Mesothelial cell of epicardium (in vitro differentiated cells): ENCODE data around the gene SGTB. TPM values are rescaled to one million over a fixed set of nuclear protein-coding genes. Genes with fewer than 3 reads are reported as not detected.

Source experiments
- DNase-seq, 2 experiments: peaks; one replicate each; pipeline ENCODE4 v3.0.0; 2021; ENCODE audit warnings: low spot score in 2 of 2; ENCODE audit not compliant: unreplicated experiment in 2 of 2
- H3K27ac Mint-ChIP-seq: 2 replicates; pipeline ENCODE4 v1.8.0; 2021; ENCODE audit warnings: mixed read lengths
- H3K27me3 Mint-ChIP-seq: 2 replicates; pipeline ENCODE4 v1.8.0; 2021; ENCODE audit warnings: low read depth, mixed read lengths
- H3K36me3 Mint-ChIP-seq: 2 replicates; pipeline ENCODE4 v1.8.0; 2021; ENCODE audit warnings: mixed read lengths
- H3K4me1 Mint-ChIP-seq: 2 replicates; pipeline ENCODE4 v1.8.0; 2021; ENCODE audit warnings: mixed read lengths
- H3K4me3 Mint-ChIP-seq: 2 replicates; pipeline ENCODE4 v1.8.0; 2021; ENCODE audit warnings: mild to moderate bottlenecking, moderate library complexity, mixed read lengths
- H3K9me3 Mint-ChIP-seq: 2 replicates; pipeline ENCODE4 v1.8.0; 2021; ENCODE audit warnings: mixed read lengths
- CTCF ChIP-seq: fragments of 200-600 bp; sonication (generic); IDR thresholded peaks from one replicate; pipeline ENCODE4 v1.5.0; 2021; ENCODE audit warnings: antibody characterized with exemption; ENCODE audit not compliant: unreplicated experiment
- total RNA-seq: library from RNA; stranded (reverse); gene quantifications from 3 replicates; pipeline ENCODE4 v1.2.1, GENCODE V29; 2021

The SGTB gene
- total RNA-seq, 1 donor from 2014 or later, result 9.4 TPM

DNA sequence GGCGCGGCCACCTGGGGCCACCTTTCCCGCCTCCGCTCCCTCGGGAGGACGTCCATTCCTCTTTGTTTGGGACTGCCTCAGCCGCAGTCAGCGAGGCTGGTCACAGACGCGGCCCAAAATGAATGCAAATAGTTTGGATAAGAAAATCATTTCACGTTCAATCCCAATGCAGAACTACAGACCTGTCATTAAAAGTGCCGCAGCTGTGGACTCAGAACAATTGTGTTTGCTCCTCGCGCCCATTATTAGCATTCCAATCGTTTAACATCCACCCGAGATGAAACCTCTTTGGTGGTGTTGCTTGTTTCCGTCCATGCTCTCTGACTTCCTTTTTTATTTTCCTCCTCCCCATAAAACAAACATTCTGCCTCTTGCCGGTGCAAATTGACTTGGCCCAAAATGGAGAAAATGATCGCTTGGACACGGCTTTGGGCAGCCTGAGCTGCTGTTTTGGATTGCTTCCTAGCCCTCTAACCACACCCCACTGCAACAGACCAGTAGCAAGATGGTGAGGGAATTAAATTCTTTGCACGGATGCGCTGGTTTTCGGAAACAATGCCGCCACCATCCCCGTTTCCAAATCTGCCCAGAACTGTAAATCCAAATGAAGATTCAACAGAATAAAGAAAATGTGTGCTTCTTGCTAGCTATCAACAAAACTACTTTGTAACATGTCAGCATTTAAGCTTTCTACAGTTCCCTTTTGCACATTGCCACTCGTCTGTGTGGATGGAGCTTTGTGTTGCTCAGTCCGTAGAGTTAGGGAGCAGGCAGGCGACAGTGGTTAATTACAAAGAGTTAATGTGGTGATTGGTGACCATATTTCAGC lies 880 bp upstream of the SGTB start:
- Mint-ChIP-seq H3K9me3 (no peaks in the 10 kb centered on the region), H3K4me1 (peaks cover 20% of the 10 kb centered on the region), H3K27me3 (no peaks in the 10 kb centered on the region), H3K27ac (peak overlapping the region; percentile 93), H3K4me3 (peak overlapping the region; percentile 85), H3K36me3 (no peaks in the 10 kb centered on the region)
- TF ChIP-seq CTCF, result no peak
- peak in 1 of 2 experiments; percentile 52 for DNase-seq

GRCh38 chr5:65721050-65721719 lies 724 bp downstream of the SGTB start:
- Mint-ChIP-seq H3K9me3 (no peaks in the 10 kb centered on the region), H3K27me3 (no peaks in the 10 kb centered on the region), H3K36me3 (no peaks in the 10 kb centered on the region), H3K4me1 (peaks cover 20% of the 10 kb centered on the region), H3K4me3 (peak overlapping the region; percentile 77), H3K27ac (peak overlapping the region; percentile 73)
- DNase-seq, result peak; percentile 24 to 65
- TF ChIP-seq CTCF, result no peak

DNA sequence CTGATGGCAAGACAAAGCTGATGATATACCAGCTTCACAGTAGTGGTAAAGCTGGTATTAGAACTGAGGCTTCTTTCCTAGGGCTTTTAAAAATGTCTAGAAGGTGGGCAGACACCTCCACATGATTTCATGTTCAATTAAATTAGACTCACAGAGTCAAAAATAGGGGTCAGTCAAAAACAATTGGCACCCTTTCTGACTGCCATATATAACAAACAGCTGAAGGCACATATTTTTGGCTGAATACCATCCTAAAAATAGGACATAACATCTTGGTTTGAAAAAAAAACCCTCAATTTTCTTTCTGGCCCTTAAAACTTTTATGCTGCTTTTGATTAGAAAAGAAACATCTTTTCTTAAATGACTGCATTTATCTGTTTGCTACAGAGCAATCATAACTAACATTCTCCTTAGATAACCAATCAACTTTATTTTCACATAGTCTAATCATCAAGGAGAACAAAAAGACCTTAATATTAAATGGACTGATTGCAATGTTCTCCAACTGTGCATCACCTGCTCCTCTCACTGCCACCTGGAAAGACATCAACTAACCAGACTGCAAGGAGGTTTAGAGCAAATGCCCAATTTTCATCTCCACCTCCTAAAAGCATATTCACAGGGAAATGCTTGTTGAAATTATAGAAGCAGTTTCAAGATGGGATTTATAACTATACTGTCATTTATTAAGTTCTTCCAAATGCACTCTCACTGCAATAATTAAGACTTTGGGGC lies 3.2 kb downstream of the SGTB start:
- H3K4me3 Mint-ChIP-seq, result no peak overlapping the region
- DNase-seq, result no peak
- peaks cover 4% of the 10 kb centered on the region for H3K36me3 Mint-ChIP-seq
- H3K4me1 Mint-ChIP-seq, result peaks cover 11% of the 10 kb centered on the region
- TF ChIP-seq CTCF, result no peak
- H3K27me3 Mint-ChIP-seq, result no peaks in the 10 kb centered on the region
- H3K9me3 Mint-ChIP-seq, result peaks cover 3% of the 10 kb centered on the region
- H3K27ac Mint-ChIP-seq, result no peak overlapping the region

- H3K4me1 Mint-ChIP-seq, result no peaks in the 10 kb centered on the region
- no peak for TF ChIP-seq CTCF
- no peak overlapping the region for H3K4me3 Mint-ChIP-seq
- H3K27me3 Mint-ChIP-seq, result no peaks in the 10 kb centered on the region
- DNase-seq, result no peak
- no peaks in the 10 kb centered on the region for H3K9me3 Mint-ChIP-seq
- no peak overlapping the region for H3K27ac Mint-ChIP-seq
- H3K36me3 Mint-ChIP-seq, result peaks cover 14% of the 10 kb centered on the region
Measured at GRCh38 chr5:65708145-65708544, 13.8 kb downstream of the SGTB start.

GRCh38 chr5:65707663-65708062 lies 14.2 kb downstream of the SGTB start:
- DNase-seq, result no peak
- no peaks in the 10 kb centered on the region for H3K4me1 Mint-ChIP-seq
- H3K4me3 Mint-ChIP-seq, result no peak overlapping the region
- no peak for TF ChIP-seq CTCF
- H3K27me3 Mint-ChIP-seq, result no peaks in the 10 kb centered on the region
- H3K27ac Mint-ChIP-seq, result no peak overlapping the region
- H3K36me3 Mint-ChIP-seq, result peaks cover 14% of the 10 kb centered on the region
- no peaks in the 10 kb centered on the region for H3K9me3 Mint-ChIP-seq
